H1 (cell line): ENCODE measurements around the gene CDC123. TPM values are rescaled to one million over a fixed set of nuclear protein-coding genes. Genes with fewer than 3 reads are reported as not detected.

Experiments used
- CTCF ChIA-PET: fragments of 300-600 bp; sonication (Branson Sonifier 250); formaldehyde crosslinking; loops from one replicate; lab custom pipeline; 2021; ENCODE audit not compliant: partially characterized antibody; lab: Charles Lee
- POLR2A ChIA-PET: fragments of 300-600 bp; sonication (Branson Sonifier 250); formaldehyde crosslinking; loops from one replicate; lab custom pipeline; 2021; ENCODE audit warnings: inconsistent platforms; ENCODE audit not compliant: partially characterized antibody; lab: Charles Lee
- DNase-seq, 2 experiments: peaks; one replicate each; pipeline versions ENCODE4 v3.0.0 to v3.0.0-alpha.2; 2010 to 2022; ENCODE audit warnings: low spot score in 2 of 2, low read depth in 1 of 2, mixed read lengths in 1 of 2
- FAIRE-seq: peaks from 2 replicates; lab custom pipeline; 2011; peaks lifted over from hg19 to GRCh38; lab: Jason Lieb, UNC
- H2AFZ ChIP-seq: 2 replicates; pipeline ENCODE4 v1.8.1; 2012; ENCODE audit warnings: low read length, inconsistent platforms
- H2AK5ac ChIP-seq: 2 replicates; pipeline ENCODE4 v1.6.1; 2013; ENCODE audit warnings: low read depth, low read length
- H2BK120ac ChIP-seq: replicated peaks from 2 replicates; pipeline ENCODE3; 2013; ENCODE audit warnings: low read depth, low read length, inconsistent platforms
- H2BK12ac ChIP-seq: 2 replicates; pipeline ENCODE4 v1.6.1; 2013; ENCODE audit warnings: low read depth, low read length
- H2BK15ac ChIP-seq: 2 replicates; pipeline ENCODE4 v1.6.1; 2013; ENCODE audit warnings: low read length
- H2BK20ac ChIP-seq: 2 replicates; pipeline ENCODE4 v1.6.1; 2013; ENCODE audit warnings: low read length
- H2BK5ac ChIP-seq: 2 replicates; pipeline ENCODE4 v1.6.1; 2013; ENCODE audit warnings: low read depth, low read length
- H3K14ac ChIP-seq: 2 replicates; pipeline ENCODE4 v1.6.1; 2013; ENCODE audit warnings: inconsistent platforms; ENCODE audit not compliant: insufficient read length
- H3K18ac ChIP-seq: 2 replicates; pipeline ENCODE4 v1.6.1; 2013; ENCODE audit warnings: low read length; ENCODE audit errors: extremely low read depth
- H3K23ac ChIP-seq: 2 replicates; pipeline ENCODE4 v1.6.1; 2013; ENCODE audit warnings: inconsistent platforms; ENCODE audit not compliant: insufficient read length
- H3K23me2 ChIP-seq: 2 replicates; pipeline ENCODE4 v1.6.1; 2013; ENCODE audit warnings: low read depth, low read length
- H3K27ac ChIP-seq: 2 replicates; pipeline ENCODE4 v1.6.1; 2011; ENCODE audit warnings: low read depth, low read length, inconsistent platforms
- H3K27me3 ChIP-seq, 4 experiments: replicated peaks in 1 of 4; 1 replicate in 1 of 4; 2 replicates in 3 of 4; pipeline versions ENCODE4 v1.6.1 to v1.8.1; 2011 to 2013; ENCODE audit warnings: low read length in 3 of 4, mild to moderate bottlenecking in 3 of 4, inconsistent platforms in 2 of 4, mixed read lengths in 2 of 4, moderate library complexity in 1 of 4; ENCODE audit not compliant: control insufficient read depth in 3 of 4, insufficient read depth in 3 of 4; ENCODE audit errors: extremely low read depth in 1 of 4
- H3K36me3 ChIP-seq, 4 experiments: 2 replicates each; pipeline versions ENCODE4 v1.6.1 to v1.8.1; 2011 to 2013; ENCODE audit warnings: mild to moderate bottlenecking in 4 of 4, low read length in 3 of 4, moderate library complexity in 2 of 4, control low read depth in 1 of 4, inconsistent platforms in 1 of 4; ENCODE audit not compliant: insufficient read depth in 4 of 4, control insufficient read depth in 2 of 4
- H3K4ac ChIP-seq: replicated peaks from 2 replicates; pipeline ENCODE3; 2013; ENCODE audit warnings: low read length, low read depth, mixed read lengths, inconsistent platforms; ENCODE audit not compliant: insufficient read length
- H3K4me1 ChIP-seq, 4 experiments: replicated peaks in 1 of 4; 1 replicate in 1 of 4; 2 replicates in 3 of 4; pipeline versions ENCODE4 v1.6.1 to v1.8.1; 2011 to 2013; ENCODE audit warnings: low read length in 3 of 4, inconsistent platforms in 2 of 4, mixed read lengths in 1 of 4; ENCODE audit not compliant: insufficient read depth in 4 of 4, control insufficient read depth in 3 of 4
- H3K4me2 ChIP-seq, 2 experiments: 2 replicates each; pipeline versions ENCODE4 v1.6.1 to v1.8.1; 2011 to 2013; ENCODE audit warnings: low read depth in 2 of 2, low read length in 2 of 2, control low read depth in 1 of 2, inconsistent platforms in 1 of 2, mild to moderate bottlenecking in 1 of 2; ENCODE audit not compliant: insufficient read depth in 1 of 2
- H3K4me3 ChIP-seq, 4 experiments: fragments of 200-600, 300-600 bp in 1 of 4; sonication (generic), shearing (Covaris generic), sonication (Bioruptor Twin) in 1 of 4; 2 replicates each; pipeline versions ENCODE4 v1.5.1 to v1.8.1; 2011 to 2016; ENCODE audit warnings: low read length in 4 of 4, low read depth in 3 of 4, control low read depth in 2 of 4, inconsistent platforms in 2 of 4, mild to moderate bottlenecking in 2 of 4, mixed read lengths in 1 of 4, moderate library complexity in 1 of 4; ENCODE audit not compliant: insufficient read depth in 2 of 4; ENCODE audit errors: extremely low read depth in 1 of 4
- H3K56ac ChIP-seq: replicated peaks from 2 replicates; pipeline ENCODE3; 2013; ENCODE audit warnings: low read depth, mild to moderate bottlenecking, mixed read lengths, low read length, inconsistent platforms; ENCODE audit not compliant: insufficient read length
- H3K79me1 ChIP-seq: 2 replicates; pipeline ENCODE4 v1.6.1; 2013; ENCODE audit warnings: low read depth, low read length, control low read depth
- H3K79me2 ChIP-seq, 2 experiments: 2 replicates each; pipeline versions ENCODE4 v1.6.1 to v1.8.1; 2012 to 2013; ENCODE audit warnings: low read length in 2 of 2, mild to moderate bottlenecking in 2 of 2, inconsistent platforms in 1 of 2; ENCODE audit not compliant: insufficient read depth in 2 of 2, control insufficient read depth in 1 of 2
- H3K9ac ChIP-seq, 4 experiments: replicated peaks in 1 of 4; 1 replicate in 1 of 4; 2 replicates in 3 of 4; pipeline versions ENCODE4 v1.6.1 to v1.8.1; 2011 to 2013; ENCODE audit warnings: low read depth in 3 of 4, low read length in 3 of 4, control low read depth in 2 of 4, mild to moderate bottlenecking in 2 of 4, moderate library complexity in 2 of 4, inconsistent platforms in 1 of 4; ENCODE audit errors: extremely low read depth in 1 of 4
- H3K9me3 ChIP-seq, 2 experiments: 2 replicates each; pipeline versions ENCODE4 v1.6.1 to v1.8.1; 2012 to 2013; ENCODE audit warnings: mild to moderate bottlenecking in 2 of 2, moderate library complexity in 2 of 2, control low read depth in 1 of 2, inconsistent platforms in 1 of 2, low read depth in 1 of 2, low read length in 1 of 2, mixed read lengths in 1 of 2; ENCODE audit not compliant: insufficient read depth in 2 of 2
- H4K20me1 ChIP-seq, 2 experiments: replicated peaks in 1 of 2; 2 replicates each; pipeline versions ENCODE3 to v1.8.1; 2011 to 2013; ENCODE audit warnings: inconsistent platforms in 2 of 2, low read length in 2 of 2, mild to moderate bottlenecking in 1 of 2; ENCODE audit not compliant: insufficient read depth in 2 of 2, control insufficient read depth in 1 of 2
- H4K5ac ChIP-seq: 2 replicates; pipeline ENCODE4 v1.6.1; 2013; ENCODE audit warnings: low read length, low read depth, mixed read lengths, inconsistent platforms; ENCODE audit not compliant: insufficient read length
- H4K8ac ChIP-seq: 2 replicates; pipeline ENCODE4 v1.8.0; 2013; ENCODE audit warnings: mild to moderate bottlenecking, moderate library complexity, low read length, inconsistent platforms; ENCODE audit not compliant: insufficient read depth; ENCODE audit errors: extremely low read depth
- H4K91ac ChIP-seq: replicated peaks from 2 replicates; pipeline ENCODE3; 2013; ENCODE audit warnings: low read length, mixed read lengths, inconsistent platforms; ENCODE audit not compliant: insufficient read length
- E2F6 ChIP-seq: IDR thresholded peaks from 2 replicates; pipeline ENCODE4 v1.6.1; 2012; ENCODE audit warnings: inconsistent platforms
- WGBS, 2 experiments: shearing (Covaris generic) in 1 of 2; methylation state at CpG; one replicate each; pipeline versions ENCODE4 v1.1.6 to v1.1.7; 2013 to 2015; ENCODE audit warnings: low lambda C conversion rate in 2 of 2, mixed read lengths in 2 of 2, inconsistent platforms in 1 of 2, low coverage in 1 of 2, missing lambda C conversion rate in 1 of 2; ENCODE audit not compliant: insufficient replicate concordance in 2 of 2, insufficient coverage in 1 of 2, insufficient read length in 1 of 2; ENCODE audit errors: extremely low coverage in 1 of 2, missing lambda C conversion rate in 1 of 2; 5-methylcytosine and 5-hydroxymethylcytosine counted together
- polyA plus RNA-seq, 7 experiments: library from polyadenylated mRNA; depleted of rRNA in 3 of 7; stranded (reverse) in 5 of 7; unstranded in 2 of 7; fragments of >200 nt in 5 of 7; fragments of 200-250 nt in 2 of 7; gene quantifications; 1 replicate in 5 of 7; 2 replicates in 1 of 7; 4 replicates in 1 of 7; pipeline versions ENCODE4 v1.2.1 to v1.2.3, GENCODE V29; 2011 to 2013; ENCODE audit warnings: missing spikeins in 2 of 7, mixed read lengths in 2 of 7
- total RNA-seq: library from RNA; stranded (reverse); fragmentation: NEBNext Ultra II Directional; extraction: Animal tissue kit (Norgen Biotek cat#: 25700); gene quantifications from 2 replicates; pipeline ENCODE4 v1.2.1, GENCODE V29; 2021

CDC123 gene
- total and polyA plus RNA-seq, 2 of the 8 experiments (the other 6 are each of a cell fraction or from before 2014, with no cell fraction given), result 115 to 202 TPM

GRCh38 chr10:12202226-12202625 lies 6.2 kb downstream of the CDC123 start:
- no peak overlapping the region for H3K4me3 ChIP-seq
- H2BK12ac ChIP-seq, result no peak overlapping the region
- H3K4me2 ChIP-seq, result no peak overlapping the region
- H2AFZ ChIP-seq, result no peak overlapping the region
- POLR2A ChIA-PET, result interaction anchor here (0.9 to 2.2 kb wide), 3 partner anchors 10 to 20 kb away, joined by 3 to 7 read pairs (median 3); no protein-coding TSS in a partner anchor
- peaks cover 6 to 14% of the 10 kb centered on the region in 2 experiments for H4K20me1 ChIP-seq
- H2BK120ac ChIP-seq, result no peak overlapping the region
- H3K9ac ChIP-seq, result no peak overlapping the region
- no peak overlapping the region for H2BK5ac ChIP-seq
- FAIRE-seq (no peak), DNase-seq (no peak)
- no peak overlapping the region for H4K5ac ChIP-seq
- H2BK15ac ChIP-seq, result no peak overlapping the region
- no peak overlapping the region for H3K56ac ChIP-seq
- no peak overlapping the region for H2AK5ac ChIP-seq
- H4K8ac ChIP-seq, result no peak overlapping the region
- no peak overlapping the region for H3K14ac ChIP-seq
- H3K27me3 ChIP-seq, result no peaks in the 10 kb centered on the region
- H3K36me3 ChIP-seq, result peaks cover 2 to 43% (median 25%) of the 10 kb centered on the region in 4 experiments; a peak in 6 of 8 replicates
- H3K9me3 ChIP-seq, result no peaks in the 10 kb centered on the region
- H3K4ac ChIP-seq, result no peak overlapping the region
- H3K79me2 ChIP-seq, result peaks cover 3 to 89% of the 10 kb centered on the region in 2 experiments; a peak in 3 of 4 replicates
- no peak overlapping the region for H3K18ac ChIP-seq
- no peak overlapping the region for H4K91ac ChIP-seq
- no peak for TF ChIP-seq E2F6
- 84% methylated on average over 5 of the region's 5 CpGs; no CpG with 5 or more reads in 1 of the 2 experiments for WGBS, 2 experiments
- H3K4me1 ChIP-seq, result no peaks in the 10 kb centered on the region
- no peak overlapping the region for H2BK20ac ChIP-seq
- no peak overlapping the region for H3K23ac ChIP-seq
- CTCF ChIA-PET, result interaction anchor here (6.4 kb wide), 1 partner anchor 12 kb away, joined by 42 read pairs; no protein-coding TSS in a partner anchor
- peaks cover 2% of the 10 kb centered on the region; the same call in 1 of the 2 replicates for H3K23me2 ChIP-seq
- H3K27ac ChIP-seq, result no peak overlapping the region
- H3K79me1 ChIP-seq, result peaks cover 3% of the 10 kb centered on the region
